Measurements from ENCODE around the gene PSMD6.

- TF ChIP-seq CTCF (IDR thresholded peaks at IDR 0.05; ENCODE audit: poor library complexity, severe bottlenecking) (no peak), RAD21 (conservative IDR thresholded peaks at IDR 0.05) (peak; percentile 14), EZH2 (IDR thresholded peaks at IDR 0.05; ENCODE audit: borderline replicate concordance, insufficient read depth, low read length, poor library complexity, severe bottlenecking) (no peak)
These were observed 16.9 kb upstream of the PSMD6 start for GRCh38 chr3:64039981-64040733.

Measured in neural cell (in vitro differentiated cells).